Head of caudate nucleus (tissue), 42 donors: ENCODE measurements around the gene LIN52.

Source experiments
- DNase-seq, 42 donors: peaks; one replicate each; pipeline versions ENCODE4 v3.0.0 to v3.0.0-alpha.2; 2020 to 2021; ENCODE audit warnings: mixed read lengths in 7 of 42
- intact Hi-C: fragments of 100-400 bp; cut with DNase I; formaldehyde crosslinking; loops from one replicate; pipeline ENCODE4 v1.15.0; 2022

LIN52 gene

DNA sequence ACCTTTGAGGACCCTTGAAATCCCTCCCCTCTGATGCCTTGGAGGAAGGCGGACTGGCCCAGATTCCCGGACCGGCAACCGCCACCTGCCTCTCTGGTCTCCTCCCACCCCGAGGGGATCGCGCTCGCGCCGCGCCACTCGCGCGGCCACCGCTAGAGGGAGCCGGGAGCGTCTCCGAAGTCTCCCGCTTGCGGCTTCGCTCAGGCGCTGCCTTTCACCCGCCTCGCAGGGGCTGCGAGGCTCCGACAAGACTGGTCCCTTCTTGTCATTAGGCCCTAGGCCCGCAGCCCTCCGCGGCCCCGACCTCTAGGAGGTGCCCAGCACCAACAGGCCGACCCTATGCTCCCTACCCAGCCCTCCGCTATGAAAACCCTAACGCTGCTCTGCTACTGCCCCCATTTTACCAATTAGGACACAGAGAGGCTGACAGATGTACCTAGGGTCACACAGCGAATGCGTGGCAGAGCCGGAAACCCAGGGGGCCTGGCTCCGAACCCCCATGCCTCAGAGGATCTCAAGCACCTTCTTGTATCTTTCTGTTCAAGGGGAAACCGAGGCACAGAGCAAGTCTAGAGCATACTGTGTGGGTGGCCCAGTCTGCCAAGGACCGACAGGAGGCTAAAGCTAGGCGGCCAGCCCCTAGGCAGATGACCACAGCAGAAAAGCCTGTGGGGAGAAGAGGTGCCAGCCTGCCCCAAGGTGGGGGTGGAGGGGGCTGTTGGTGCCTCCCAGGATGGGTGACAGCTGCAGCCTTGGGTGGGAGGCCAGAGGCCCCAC lies 133.1 kb downstream of the LIN52 start:
- peak; percentile 28 to 89 (median 76) for DNase-seq
- intact Hi-C loops, result no loop called here

DNA sequence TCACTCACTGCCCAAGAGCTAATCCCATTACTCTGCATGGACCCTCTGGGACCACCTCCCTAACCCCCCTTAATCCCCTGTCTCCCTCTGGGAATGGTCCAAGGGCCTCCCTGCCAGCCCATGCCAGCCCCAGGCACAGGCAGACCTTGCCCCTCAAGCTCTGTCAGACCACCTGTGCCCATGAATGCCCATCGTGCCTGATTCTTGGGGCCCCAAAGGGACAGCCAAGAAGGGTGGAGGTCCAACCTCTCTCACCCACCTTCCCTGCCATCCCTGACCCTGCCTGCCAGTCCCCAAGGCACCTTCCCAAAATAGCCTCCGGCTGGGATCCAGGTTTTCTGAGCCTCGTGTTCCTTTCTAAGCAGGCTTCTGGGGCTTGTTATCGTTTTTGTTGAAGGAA lies 133.7 kb downstream of the LIN52 start:
- intact Hi-C loops, result no loop called here
- DNase-seq, result no peak

DNA sequence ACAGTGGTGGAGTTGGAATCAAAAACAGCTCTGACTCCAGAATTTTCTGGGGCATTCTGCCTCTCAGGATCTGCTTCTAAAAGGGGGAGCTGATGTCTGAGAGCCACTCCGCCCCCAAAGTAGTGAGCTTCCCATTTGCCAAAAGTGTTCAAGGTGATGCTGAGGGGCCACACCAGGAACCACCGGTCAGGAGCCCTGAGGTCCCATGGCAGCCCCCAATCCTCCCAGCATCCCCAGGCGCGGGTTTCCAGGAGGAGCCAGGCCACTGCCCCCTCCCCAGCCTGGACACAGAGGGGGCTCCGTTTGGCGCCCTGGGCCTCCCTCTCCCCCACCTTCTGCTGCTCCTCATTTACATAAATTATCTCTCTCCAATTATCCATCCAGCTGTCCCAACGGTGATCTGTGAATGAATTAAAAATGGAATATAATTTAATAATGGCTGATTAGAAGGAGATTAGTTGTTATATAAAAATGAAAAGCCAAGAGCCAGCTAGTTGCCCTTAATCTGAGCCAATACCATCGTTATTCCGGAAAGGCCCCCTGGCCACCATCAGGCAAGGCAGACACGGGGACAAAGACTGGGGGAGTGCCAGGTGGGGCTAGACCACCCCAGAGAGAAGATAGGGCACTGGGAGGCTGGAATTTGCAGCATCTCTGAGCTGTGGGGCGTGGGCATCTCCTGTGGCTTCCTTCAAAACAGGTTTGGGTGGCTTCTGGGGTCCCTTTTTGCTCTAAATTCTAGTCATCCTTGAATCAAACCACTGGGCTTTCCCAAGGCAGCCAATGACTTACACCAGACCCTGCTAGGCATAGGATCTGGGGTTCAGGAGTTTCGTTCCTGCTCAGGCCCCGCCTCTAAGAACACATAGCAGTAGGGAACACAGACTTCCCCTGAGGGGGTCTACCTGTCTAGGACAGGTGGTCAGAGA lies 134.8 kb downstream of the LIN52 start:
- intact Hi-C loops, result no loop called here
- no peak for DNase-seq

DNA sequence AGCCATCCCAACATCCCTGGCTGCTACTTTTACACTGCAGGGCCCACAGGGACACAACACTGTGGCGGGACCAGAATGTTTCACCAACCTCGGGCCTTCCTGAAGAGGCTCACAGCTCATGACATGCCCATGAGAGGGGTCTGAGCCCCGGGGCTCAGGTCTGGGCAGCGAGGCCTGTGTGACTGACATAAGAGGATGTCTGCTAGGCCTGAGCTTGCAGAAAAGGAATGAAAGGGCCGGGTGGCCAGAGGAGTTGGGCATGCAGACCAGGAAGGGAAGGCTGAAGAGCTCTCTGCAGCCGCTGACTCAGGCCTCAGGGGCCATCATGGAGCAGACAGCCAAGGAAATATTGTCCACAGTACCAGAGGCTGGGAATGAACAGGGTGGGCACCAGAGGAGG lies 136.2 kb downstream of the LIN52 start:
- no peak for DNase-seq
- intact Hi-C loops, result no loop called here

DNA sequence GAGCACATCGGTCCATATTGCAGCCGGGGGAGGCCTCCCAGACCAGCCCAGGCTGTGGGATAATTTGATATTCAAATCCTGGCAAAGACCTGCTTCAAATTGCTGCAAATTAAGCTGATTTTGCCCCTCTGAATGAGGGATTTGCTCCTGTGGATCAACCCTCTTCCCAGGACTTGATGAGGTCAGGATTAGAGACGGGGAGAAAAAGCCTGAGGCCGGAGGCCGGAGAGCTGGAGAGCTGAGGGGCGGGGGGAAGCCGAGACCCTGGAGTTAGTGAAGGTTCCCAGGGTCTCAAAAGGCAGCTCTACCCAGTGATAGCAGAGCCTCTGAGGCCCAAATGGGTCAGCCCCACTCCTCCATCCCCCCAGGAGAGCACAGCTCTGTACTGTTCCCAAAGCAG lies 137.0 kb downstream of the LIN52 start:
- intact Hi-C loops, result no loop called here
- no peak for DNase-seq

DNA sequence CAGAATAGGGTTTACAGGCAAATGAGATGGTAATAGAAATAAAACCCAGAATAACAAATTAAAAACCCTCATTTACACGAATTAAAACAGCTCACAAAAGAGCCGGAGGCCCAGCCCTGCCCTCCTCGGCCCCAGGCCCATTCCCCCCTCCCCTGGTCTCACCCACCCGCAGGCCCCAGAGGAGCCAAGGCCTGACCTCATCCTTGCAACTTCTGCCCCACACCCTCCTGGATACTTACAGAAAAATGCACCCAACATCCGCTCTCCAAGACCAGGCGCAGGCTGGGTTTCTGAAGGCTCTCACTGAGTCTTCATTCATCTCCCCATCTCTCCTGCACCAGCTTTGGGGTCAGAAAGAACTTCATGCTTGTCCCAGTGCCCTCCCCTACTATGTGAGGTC lies 138.3 kb downstream of the LIN52 start:
- intact Hi-C loops, result no loop called here
- DNase-seq, result no peak

DNA sequence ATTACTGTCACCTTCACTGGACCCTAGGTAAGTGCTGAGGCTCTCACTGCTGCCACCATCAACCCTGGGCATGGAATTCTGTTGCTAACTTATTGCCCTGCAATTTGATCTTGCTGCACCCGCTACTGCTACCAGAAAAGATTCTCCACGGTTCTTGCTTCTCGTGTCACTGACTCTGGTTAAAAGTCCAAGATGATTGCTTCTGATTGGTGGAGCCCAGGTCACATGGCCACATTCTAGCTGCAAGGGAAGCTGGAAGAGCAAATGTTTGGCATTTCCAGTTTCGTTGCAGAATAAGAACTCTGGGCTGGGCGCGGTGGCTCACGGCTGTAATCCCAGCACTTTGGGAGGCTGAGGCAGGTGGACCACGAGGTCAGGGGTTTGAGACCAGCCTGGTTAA lies 147.0 kb downstream of the LIN52 start:
- intact Hi-C loops, result no loop called here
- no peak for DNase-seq

DNA sequence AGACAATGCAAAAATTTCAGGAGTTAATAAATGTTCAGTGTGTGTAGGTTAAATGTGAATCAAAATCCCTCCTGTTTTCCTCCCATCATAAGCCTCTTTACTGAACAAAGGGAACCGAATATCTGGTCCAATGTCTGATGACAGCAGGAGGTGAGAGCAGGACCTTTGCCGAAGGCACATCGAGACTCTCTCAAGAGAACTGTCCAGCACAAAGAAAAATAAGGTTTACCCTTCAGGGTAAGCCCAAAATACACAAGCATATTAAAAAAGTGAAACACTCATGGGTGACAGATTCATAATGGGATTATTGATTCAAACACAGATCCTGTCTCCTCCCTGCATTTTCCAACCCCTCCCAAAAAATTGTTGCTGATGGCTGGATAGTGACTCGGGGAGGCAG lies 150.3 kb downstream of the LIN52 start:
- intact Hi-C loops, result no loop called here
- no peak for DNase-seq

DNA sequence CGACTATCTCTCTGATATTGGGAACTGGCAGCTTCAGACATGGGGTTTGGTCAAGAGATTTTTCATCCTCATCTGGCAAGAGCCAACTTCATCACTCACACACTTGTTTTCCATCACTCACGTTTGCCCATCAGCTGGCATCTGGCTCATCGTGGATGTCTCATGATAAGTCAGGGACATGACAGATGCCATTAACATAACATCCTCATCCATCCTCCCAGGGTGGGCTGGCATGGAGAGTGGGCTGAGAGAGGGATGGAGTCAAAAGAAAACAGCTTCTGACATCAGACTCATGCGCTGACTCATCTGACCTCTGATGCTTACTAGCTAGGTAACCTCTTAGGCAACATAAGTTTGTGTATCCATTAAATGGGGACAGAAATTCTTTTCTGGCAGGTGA lies 152.7 kb downstream of the LIN52 start:
- intact Hi-C loops, result no loop called here
- no peak for DNase-seq

DNA sequence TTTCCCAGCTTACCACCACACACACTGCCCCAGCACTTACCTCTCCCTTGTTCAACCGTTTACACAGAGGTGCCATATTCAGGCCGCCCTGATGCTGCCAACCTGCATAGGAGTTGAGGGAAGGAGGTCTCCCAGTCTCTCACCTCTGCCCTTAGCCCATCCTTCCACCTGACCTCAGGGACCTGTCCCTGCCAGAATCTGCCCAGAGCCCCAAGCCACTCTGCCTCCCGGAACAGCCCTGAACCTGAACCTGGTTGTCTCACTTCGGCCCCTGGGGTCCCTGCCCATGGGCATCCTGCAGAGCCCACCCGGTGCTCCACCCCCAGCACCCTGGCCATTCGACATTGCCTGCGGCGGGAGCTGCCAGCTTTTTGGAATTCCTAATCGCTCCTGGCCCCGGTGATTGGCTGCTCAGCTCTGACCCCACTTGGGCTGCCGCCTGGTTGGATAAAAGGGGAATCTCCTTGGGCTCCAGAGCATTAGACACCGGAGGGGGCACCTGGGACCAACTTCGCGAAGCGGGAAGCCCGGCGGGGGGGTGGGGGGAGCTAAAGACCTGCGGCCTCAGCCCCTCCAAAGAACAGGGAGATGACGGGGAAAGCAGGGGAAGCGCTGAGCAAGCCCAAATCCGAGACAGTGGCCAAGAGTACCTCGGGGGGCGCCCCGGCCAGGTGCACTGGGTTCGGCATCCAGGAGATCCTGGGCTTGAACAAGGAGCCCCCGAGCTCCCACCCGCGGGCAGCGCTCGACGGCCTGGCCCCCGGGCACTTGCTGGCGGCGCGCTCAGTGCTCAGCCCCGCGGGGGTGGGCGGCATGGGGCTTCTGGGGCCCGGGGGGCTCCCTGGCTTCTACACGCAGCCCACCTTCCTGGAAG lies 154.5 kb downstream of the LIN52 start, which contains the start of gene VSX2:
Gene VSX2 (plus strand): TSS at position 476 of the 874 bp plus-strand sequence. CDS start 113 bp downstream, at position 589.
- no peak for DNase-seq
- intact Hi-C loops, result no loop called here

DNA sequence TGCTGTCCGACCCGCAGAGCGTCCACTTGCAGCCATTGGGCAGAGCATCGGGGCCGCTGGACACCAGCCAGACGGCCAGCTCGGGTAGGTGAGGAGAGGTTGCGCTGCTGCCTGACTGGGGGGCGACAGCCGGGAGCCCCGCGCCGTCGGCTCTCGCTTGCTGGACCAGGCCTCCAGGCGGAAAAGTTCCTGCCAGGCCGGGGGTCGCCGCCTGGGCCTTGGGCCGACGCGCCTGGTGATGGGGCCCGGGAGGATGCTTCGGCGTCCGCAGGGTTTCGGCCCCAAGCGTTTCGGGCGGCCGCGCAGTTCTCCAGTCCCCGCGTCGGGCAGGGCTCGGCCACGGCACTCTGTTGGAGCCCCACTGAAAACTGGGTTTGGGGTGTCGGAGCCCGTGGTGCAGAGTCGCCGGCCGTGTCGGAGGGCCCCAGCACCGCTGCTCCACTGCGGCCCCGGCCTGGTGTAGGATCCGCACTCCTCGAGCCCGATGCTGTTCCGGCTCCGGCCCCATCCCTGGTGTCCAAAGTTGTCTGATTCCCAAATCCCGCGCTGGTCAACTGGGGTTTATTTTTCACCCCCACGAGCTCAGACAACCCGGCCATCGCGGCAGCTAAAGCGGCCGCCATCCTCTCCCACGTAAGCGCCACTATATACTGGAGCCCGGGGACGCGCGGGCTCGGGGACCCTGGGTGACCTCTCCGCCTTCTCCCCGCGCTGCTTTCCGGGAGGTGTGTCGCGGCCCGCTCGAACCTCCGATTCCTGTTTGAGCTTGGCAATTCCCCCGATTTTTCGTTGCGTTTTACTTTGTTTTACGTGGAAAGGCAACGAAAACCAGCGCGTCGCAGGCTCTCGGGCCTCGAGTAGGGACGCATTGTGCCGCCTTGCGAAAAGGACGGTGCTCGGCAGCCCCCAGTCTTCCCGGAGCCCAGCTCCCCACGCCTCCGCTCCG lies 155.4 kb downstream of the LIN52 start:
- DNase-seq, result no peak
- intact Hi-C loops, result no loop called here

DNA sequence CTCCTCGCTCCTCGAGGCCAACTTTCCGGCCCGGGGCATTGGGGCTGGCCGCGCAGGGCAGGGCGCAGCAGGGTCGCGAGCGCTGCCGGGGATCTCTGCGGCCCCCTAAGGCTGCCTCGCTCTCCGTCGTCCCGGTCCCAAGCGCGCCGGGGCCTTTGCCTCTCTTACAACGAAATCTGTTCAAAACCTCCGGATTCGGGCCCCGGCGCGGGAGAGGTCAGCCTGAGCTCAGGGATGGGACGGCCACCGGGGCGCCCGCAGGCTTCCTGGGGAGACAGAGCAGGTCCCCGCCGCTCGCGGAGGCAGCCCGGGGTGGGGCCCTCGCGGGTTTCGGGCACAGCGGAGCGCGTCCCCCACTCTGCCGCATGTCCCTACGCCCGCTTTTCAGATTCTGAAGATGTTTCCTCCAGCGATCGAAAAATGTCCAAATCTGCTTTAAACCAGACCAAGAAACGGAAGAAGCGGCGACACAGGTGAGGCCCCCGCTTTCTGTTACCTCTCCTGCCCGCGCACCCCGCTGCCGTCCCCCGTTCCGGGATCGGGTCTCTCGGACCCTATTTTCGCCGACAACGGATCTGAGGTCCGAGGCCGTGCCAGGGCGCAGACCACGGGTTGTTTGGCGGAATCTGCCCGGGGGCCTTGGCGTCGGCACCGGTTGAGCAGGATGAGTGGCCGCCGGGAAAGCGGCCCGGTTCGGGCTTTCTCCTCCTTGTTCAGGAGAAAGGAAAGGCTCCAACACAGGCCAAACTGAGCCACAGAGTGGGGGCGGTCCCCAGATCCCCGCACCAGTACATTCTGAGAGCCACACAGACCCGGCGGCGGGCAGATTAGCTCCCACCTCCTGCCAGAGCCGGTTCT lies 156.3 kb downstream of the LIN52 start:
- DNase-seq, result no peak
- intact Hi-C loops, result no loop called here

DNA sequence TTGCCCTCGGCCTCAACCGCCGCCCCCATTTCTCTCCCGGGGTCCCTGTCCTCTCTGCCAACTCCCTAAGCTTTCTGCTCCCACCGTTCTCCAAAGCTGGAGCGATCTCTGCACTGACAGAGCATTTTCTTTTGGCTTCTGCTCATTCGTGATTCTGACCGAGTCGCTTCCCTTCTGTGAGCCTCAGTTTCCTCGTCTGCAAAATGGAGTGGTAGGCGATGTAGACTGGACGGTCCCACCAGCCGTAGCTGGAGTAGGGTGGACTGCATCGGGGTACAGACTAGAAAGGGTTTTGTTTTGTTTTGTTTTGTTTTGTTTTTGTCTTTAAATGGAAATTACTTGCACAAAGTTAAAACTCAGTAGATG lies 156.9 kb downstream of the LIN52 start:
- intact Hi-C loops, result no loop called here
- DNase-seq, result no peak

DNA sequence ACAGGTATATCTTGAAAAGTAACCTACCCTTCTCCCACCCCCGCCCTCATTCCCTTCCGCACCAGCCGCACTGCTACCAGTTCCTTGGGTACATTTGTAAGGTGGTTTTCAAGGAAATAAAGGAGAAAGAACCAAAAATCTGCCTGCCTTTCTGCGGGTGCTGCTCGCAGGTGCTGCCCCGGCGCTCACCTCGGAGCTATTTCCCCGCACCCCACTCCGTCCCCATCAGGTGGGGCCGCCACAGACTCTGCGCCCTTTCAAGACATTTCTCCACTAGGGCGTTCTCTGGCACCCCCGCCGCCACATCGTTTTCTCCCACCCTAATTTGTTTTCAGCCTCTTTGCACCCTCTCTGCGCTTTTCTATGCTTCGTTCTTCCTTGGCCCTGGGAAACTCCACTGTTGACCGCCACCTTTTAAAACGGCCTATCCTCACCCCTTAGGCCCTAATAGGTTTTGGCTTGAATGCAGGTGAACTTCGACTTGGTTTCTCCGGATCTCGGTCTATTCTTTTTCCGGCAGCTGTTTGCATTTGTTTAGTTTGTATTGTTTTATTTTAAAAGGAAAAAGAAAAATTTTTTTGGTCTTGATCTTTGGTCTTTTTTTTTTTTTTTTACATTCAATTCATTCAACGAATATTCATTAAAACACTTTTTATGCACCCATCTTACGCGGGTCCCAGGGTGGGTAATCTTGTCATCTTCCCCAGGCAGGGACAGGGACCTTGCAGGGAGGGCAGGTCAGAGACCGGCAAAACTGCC lies 157.4 kb downstream of the LIN52 start:
- intact Hi-C loops, result no loop called here
- DNase-seq, result no peak

DNA sequence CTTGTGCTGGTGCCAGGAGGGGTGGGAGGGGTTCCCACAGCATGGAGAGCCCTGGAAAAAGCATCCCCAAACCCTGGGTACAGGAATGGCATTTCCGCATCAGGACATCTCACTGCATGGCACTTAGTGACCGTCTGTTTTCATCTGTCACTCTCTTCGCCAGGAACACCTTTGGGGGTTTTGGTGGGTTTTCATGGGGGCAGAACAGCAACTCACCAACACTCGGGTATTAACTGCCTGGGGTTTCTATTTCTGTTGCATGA lies 158.0 kb downstream of the LIN52 start:
- DNase-seq, result no peak
- intact Hi-C loops, result no loop called here

DNA sequence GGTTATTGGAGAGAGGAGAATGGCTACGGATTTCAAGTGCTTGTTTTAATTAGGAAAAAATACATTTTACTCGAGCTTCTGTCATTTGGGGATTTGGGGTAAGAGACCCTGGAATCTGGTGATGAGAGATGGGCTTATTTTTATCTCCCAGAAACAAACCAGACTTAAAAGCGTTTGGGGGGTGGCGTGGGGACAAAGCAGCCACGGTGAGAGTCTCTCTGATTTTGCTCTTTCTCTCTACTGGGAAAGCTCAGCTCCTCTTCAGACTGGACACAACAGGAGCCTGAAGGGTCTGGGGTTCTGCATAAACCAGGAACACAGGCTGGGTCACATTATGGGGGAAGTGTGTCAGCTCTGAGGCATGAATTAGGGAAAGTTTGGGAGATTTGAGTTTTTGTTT lies 158.3 kb downstream of the LIN52 start:
- intact Hi-C loops, result no loop called here
- no peak for DNase-seq

DNA sequence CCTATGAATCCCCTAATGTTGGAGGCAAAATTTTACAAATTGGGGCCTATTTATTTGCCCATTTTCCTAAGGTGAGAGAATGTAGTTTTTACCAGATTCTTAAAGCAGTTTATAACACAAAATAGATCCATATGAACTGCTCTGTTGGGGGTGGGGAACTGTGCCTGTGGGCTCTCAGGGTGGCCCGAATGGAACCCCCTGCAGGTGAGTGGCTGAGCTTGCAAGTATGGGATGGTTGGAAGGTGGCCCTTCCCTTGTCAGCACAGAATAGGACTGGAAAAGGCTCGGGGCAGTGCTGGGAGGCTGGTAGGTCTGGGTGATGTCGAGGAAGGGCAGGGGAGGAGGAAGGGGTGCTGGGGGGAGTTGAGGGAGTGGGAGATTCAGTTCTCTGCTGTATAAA lies 159.4 kb downstream of the LIN52 start:
- DNase-seq, result no peak
- intact Hi-C loops, result no loop called here
